ENCODE results near the gene TRIM26. TPM values are rescaled to one million over a fixed set of nuclear protein-coding genes. Genes with fewer than 3 reads are reported as not detected.
"Not testable (repeated sequence)": the region's sequence is repeated elsewhere in the genome, so short reads cannot be mapped to it uniquely, and the experiment has no call there.

The TRIM26 gene
- total RNA-seq, 1 donor from 2014 or later: 45.6 TPM

DNA sequence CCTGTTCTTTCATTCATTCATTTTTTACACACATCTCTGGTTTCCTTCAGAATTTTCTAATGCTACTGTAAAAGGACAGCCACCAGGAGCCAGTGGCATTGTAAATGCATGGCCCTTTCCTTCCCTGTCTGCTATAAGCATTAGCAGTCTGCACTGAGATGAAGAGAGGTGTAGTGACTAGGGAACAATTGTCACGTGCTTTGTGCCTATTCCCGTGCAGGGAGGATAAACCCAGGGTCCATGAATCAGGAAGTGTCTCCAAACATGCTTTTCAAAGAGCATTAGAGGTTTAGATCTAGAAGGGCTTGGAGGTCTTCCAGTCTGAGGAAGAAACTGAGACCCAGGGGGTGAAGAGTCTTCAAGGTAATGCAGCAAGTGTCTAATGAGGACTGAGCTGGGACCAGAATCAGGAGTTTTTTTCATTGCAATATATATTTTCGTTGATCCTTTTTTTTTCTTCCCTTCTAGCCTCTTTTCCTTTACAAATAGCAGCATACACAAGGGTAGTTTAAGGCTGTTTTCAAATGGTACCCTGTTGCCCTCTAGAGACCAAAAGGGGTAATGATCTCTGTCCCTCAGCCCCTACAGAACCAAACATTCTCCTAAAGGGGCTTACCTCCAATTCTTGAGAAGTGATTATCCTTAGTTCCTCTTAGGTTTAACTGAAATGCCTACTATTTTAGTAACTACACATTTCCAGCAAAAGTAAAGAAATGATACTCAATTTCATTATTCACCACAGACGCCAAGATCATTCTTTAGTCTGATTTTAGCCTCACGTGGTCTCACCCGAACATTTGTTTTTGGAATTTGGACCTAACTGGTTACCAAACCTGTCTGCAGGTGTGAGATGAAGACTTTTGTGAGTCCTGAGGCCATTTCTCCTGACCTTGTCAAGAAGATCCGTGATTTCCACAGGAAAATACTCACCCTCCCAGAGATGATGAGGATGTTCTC, 43.3 kb downstream of the TRIM26 start:
- peak; percentile 58 for DNase-seq (ENCODE audit: low read depth)

DNA sequence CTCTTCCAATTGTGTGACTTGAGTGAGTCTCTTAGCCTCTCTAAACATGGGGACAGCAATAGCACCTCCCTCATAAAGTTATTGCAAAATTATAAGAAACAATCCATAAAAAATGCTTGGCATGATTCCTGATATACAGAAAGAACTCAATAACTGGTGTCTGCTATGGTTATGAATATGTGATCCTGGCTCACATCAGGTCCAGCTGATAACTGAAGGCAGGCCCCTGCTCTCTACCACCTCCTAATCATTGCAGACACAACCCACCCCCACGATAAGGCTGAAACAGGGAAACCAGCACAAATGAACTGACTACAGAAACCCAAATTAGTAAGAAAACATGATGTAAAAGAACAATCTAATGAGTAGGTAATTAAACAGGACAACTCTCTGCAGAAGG, 44.5 kb downstream of the TRIM26 start:
- no peak for DNase-seq (ENCODE audit: low read depth)

DNA sequence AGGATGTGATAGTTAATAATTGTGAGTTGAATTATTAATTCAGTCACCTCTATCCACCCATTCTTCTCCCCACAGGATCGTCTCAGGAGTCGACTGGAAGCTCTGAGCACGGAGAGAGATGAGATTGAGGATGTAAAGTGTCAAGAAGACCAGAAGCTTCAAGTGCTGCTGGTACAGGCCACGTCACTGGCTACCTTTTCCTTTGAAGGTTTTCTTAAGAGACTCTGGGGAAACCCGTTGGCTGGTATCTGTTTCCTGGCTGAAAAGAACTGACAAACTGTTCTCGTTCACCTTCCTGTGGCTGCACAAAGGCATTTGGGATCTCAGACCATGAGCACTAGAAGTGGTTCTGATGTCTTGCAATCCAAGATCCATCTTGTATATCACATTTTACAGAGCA, 46.1 kb downstream of the TRIM26 start:
- no peak for DNase-seq (ENCODE audit: low read depth)

DNA sequence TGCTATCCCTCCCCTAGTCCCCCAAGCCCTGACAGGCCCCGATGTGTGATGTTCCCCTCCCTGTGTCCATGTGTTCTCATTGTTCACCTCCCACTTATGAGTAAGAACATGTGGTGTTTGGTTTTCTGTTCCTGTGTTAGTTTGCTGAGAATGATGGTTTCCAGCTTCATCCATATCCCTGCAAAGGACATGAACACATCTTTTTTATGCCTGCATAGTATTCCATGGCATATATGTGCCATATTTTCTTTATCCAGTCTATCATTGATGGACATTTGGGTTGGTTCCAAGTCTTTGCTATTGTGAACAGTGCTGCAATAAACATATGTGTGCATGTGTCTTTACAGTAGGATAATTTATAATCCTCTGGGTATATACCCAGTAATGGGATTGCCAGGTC, 48.0 kb downstream of the TRIM26 start:
- DNase-seq (ENCODE audit: low read depth): not testable (repeated sequence)

DNA sequence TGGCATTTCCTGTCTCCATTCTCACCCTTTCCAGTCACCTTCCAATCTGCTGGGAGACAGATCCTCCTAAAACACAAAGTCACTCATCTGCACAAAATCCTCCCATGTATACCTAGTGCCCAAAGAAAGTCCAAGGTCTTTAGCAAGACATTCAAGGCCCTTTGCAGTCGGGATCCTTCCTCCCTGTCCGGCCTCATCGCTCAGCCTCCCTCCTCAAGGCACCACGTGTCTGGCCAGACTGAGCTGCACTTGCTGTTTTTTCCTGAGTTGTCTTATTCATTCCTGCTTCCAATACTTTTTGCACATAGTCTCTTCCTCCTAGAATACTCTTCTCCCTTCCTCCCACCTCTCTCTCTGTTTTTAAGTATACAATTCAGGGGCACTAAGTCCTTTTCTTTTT, 48.5 kb downstream of the TRIM26 start:
- DNase-seq (ENCODE audit: low read depth): no peak

DNA sequence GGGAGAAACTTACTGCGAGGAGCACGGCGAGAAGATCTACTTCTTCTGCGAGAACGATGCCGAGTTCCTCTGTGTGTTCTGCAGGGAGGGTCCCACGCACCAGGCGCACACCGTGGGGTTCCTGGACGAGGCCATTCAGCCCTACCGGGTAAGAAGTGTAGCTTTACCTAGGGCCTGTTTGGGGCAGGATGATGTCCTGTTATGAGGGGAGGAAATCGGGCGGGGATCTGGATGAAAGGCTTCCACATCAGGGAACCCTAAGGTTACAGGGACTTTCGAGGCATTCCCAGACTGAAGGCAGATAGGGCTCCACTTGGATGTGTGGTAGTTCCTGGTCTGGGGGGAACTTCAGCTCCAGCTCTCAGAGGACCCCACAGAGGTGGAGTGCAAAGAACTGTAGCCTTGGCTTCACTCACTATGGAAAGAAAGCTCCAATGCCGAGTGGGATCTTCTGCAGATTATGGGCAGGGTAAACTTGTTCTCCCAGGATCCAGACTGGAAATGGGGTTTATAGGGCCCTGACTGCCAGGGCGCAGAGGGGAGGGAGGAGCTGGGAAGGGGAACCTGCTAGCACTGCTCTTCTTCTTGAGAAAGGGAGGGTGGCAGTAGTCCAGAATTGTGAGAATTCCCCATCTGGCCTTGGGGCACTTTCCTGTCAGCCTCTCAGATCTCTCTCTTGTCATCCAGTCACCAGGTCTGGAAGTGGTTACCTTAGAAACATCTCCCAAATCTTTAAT, 49.1 kb downstream of the TRIM26 start:
- no peak for DNase-seq (ENCODE audit: low read depth)

DNA sequence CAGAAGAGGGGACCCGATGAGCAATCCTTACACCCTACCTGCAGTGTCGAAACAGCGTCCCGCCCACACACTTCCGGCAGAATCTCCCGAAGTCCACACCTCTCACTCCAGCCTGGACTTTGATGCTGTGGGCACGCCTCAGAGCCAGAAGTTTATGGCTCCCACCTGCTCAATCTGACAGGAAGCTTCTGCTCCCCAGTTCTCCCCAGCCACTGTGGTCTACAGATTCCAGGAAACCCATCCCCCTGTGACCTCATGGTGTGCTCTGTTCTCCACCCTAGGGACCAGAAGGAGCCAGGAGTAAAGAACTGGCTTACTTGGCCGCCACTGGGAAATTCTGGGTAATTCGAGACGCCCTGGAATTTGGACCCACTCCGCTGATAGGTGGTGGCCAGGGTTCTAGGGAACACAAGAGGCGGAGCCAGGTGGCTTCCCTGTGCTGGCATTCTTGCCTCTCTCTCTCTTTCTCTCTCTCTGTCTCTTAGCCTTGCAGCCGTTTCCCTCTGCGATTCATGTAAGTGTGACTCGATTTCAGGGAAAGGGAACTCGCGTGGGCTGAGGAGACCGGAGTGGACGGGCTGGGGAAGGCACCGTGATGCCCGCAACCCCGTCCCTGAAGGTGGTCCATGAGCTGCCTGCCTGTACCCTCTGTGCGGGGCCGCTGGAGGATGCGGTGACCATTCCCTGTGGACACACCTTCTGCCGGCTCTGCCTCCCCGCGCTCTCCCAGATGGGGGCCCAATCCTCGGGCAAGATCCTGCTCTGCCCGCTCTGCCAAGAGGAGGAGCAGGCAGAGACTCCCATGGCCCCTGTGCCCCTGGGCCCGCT, 49.9 kb downstream of the TRIM26 start, which contains the start of gene TRIM15:
TSS of gene TRIM15 (plus strand) at position 457 of the 828 bp plus-strand sequence. CDS start at position 596, 139 bp downstream.
- peak; percentile 42 for DNase-seq (ENCODE audit: low read depth)

DNA sequence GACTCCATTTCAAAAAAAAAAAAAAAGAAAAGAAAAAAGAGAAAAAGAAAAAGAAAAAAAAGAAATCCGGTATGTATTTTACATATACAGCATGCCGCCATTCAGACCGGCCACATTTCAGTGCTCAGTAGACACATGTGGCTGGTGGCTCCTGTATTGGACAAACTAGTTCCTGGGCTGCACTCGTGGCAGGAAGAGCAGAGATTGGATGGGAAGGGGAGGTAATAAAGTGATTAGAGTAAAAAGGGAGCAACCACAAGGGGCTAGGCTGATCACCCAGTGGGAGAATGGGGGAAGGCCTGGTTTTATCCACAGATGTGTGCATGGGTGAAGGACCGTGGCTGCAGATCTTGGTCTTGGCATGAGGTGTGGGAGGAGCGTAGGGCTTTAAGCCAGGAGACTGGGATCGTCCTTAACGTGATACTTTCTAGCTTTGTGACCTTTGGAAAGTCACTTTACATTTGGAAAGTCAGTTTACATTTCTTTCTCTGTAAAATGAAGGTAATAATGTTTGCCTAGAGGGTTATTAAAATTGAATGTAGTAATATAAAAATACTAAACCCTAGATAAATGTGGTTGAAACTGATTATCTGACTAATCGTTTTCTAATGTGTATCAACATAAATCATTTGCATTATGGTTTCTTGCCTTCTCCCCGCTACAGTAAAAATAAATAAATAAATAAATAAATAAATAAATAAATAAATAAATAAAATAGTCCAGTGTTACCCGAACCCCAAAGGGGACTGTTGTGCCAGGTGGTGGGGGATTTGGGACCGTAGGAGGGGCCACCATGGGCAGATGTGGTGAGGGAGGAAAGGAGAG, 50.7 kb downstream of the TRIM26 start:
- DNase-seq (ENCODE audit: low read depth): no peak

DNA sequence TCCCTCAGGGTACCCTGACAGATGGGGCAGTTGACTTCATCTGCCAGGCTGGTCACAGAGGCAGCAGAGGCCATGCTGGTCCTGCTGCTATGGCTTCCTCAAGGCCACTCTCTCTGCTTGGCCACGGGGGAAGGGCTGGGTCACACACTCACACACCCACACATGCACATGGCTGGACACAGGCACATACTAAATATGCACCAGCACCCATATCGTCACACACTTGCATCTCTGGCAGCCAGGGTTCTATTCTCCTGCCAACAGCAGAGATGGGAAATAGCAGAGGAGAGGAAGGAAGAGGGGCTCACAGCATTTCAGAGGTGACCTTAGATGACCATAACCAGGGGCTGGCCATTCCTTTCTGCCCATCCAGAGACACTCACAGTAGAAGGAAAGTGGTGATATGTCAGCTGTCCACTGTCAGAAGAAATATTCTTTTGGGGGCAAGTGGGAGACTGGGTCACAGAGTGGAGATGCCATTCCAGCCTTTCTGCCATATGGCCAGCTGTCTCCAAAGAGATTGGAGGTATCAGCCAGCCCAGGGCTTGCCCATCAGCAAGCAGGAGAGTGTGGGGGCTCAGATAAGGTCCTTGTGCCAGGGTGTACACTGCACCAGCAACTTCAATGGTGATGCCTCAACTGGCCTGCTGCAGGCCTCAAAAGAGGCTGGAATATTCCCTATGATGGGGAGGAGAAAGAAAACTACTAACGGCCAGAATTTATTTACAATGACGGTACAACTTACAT, 52.2 kb downstream of the TRIM26 start, which contains the start of gene TRIM10:
TSS of gene TRIM10 (minus strand) at position 427 of the 747 bp plus-strand sequence. CDS start at position 74, 353 bp downstream.
- no peak for DNase-seq (ENCODE audit: low read depth)

DNA sequence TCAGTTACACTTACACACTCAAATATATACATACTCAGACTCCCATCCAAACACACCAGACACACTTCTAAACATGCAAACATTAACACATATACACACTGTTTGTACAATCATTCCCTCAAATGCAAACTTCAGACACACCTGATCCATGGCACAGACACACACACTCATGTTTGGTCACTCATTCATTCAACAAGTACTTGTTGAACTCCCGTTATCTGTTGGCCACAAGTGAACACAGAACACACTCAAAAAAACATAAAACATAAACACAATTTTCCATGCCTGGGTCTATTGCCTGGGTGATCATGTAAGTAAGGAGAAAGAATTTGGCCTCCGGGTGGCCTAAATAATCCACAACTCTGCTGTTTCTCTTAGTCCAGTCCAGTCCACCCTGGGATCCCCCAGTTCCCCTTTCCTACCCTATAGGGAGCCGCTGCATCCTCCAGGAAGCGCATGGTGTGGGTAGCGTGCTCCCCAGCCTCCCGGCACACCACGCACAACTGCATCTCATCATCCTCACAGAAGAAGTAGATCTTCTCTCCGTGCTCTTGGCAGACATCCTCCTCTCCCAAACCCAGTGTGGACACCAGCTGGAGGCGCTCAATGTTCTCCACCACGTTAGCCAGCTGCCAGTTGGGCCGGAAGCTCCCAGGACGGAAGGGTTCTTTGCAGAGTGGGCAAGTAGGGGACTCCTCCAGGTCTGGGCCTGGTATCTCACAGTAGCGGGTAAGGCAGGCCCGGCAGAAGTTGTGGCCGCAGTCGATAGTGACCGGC, 53.0 kb downstream of the TRIM26 start:
- no peak for DNase-seq (ENCODE audit: low read depth)

DNA sequence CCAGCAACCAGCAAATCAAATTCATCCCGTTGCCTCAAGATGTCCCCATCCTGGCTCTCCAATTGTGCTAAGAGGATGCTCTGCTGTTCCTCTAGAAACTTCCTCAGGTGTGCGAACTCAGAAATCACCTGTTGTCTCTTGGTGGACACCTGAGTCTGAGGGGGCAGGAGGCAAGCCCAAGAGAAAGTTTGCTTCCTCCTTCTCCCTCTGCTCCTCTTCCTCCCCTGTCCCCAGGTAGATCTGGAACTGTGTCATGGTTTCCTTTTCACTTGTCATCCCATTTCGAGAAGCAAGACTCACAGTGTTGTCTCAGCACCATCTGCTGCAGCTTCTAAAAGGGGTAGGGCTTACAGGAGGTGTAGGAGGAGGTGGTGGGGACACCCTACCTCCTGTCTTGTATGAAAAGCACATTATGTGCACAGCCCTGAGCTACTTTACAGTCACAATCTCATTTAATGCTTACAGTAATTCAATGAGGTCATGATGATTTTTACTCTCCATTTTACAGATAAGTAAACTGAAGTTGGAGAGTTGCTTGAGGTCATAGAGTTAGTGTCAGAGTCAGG, 54.6 kb downstream of the TRIM26 start:
- DNase-seq (ENCODE audit: low read depth): no peak

DNA sequence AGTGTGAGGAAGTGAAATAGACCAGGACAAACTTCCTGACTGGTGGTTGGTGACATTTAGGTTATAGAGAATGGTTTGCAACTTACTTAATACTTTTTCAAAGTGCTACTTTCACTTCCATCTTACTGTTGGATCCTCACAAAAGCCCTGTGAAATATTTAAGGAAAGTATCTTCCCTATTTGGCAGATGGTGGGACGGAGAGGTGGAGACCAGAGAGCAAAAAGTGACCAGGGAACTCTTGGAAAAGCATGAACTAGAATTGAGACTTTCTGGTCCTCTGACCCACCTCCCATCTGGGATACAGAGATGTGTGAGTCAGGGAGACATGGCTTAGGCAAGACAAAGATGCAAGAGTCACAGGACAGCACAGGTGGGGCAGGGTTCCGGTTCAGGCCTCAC, 55.2 kb downstream of the TRIM26 start:
- no peak for DNase-seq (ENCODE audit: low read depth)

DNA sequence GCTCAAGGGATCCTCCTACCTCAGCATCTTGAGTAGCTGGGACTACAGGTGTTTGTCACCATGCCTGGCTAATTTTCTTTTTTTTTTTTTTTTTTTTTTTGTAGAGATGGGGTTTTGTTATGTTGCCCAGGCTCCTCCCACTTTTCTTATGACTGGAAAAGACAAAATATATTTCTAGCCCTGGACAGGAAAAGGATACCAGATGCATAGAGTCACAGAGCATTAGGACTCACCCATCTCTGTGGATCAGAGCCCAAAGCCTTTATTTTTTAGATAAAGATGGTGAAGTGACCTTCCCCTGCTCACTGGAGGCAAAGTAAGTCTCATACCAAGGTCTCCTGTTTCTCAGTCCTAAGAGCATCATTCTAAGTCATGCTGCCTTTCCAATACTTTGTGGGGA, 55.6 kb downstream of the TRIM26 start:
- DNase-seq (ENCODE audit: low read depth): no peak

DNA sequence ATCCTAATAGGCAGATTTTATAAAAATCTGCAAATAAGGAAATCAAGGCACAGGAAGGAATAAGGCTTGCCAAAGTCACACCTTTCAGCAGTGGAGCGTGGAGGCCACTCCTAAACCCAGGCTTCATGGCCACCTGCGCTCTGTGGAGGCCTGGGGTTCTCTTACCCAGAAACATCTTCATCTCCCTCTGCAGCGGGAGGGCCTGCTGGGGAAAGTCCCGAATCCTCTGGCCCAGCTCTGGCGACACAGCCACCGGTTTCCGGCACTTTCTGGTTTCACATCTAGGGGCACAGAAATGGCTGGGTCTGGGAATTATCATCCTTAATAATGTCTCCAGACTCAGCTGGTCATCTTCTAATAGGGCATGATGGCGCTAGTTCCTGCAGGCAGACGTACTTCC, 56.4 kb downstream of the TRIM26 start:
- DNase-seq (ENCODE audit: low read depth): no peak

DNA sequence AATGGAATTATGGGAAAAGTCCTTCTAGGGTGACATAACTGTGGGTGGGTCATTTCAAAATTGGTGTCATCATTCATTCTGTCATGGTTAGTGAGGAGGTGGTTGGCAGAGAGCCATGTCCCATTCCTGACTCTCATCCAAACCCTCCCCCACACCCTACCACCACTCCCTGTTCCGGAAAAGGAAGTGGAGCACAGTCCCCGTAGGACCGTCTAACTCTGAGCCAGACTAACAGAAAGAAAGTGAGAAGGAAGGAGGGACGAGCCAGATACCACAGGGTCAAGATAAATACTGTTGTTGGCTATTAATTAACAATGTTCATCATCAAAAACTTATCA, 57.0 kb downstream of the TRIM26 start:
- DNase-seq (ENCODE audit: low read depth): peak; percentile 78

DNA sequence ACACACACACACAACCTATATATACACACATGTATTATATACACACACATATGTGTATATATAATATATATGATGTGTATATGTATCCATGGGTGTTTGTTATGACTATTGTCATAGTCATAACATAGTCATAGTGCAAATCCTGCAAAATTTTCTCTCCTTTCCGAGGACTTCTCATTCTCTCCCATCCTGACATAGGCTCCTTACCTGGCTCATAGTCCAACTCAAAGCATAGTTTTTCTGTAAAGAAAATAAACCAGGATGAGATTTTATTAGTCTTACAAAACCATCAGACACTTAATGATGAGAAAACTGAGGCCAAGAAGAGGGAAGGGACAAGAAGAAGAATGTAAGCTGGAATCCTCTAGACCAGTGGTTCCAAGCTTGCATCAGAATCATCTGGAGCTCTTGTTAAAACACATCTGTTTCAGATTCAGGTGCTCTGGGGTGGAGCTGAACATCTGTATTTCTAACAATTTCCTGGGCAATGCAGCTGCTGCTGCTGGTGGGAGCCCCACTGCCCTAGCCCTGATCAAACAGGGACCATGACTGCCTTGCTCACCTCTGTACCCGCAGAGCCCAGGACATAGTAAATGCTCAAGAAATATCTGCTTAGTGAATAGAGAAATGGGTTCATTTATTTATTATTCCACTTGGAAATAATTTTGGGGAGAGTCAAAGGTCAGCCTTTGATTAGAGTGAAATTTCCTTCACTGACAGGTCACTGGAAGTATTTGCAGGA, 57.5 kb downstream of the TRIM26 start:
- no peak for DNase-seq (ENCODE audit: low read depth)

DNA sequence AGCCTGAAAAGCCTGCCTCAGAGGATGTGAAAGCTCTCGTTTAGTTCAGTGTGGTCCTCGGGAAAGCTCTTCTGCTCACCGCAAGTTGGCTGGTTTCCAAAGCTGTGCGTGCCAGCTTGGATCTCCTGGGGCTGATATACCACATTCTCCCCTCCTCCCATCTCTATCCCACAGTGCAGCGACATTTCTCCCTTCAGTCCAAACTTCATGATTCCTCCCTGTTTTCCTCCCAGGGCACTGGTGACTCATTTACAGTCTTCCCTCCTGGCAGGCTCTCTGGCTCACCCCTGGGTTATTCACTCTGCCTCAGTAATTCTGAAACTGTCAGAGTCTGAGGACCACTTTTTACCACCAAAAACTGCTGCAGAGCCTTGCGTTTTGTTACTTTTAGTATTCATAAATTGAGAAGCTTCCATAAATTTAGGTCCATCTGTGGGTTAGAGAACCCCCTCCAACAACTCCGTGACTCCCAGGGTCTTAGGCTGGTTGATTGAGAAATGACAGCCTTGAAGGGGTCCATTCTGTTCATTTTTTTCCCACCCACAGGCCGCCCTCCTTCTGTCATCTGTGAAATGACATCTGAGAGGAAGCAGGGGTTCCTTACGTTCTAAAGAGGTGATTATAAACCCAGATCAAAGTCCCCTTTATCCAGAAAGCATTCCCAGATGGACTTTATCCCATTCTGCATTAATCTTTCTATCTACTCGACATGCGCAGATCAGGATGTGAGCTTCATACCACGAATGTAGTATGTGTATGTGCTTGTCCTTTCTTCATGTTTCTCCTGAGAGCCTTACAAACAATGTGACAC, 58.3 kb downstream of the TRIM26 start:
- peak; percentile 94 for DNase-seq (ENCODE audit: low read depth)

DNA sequence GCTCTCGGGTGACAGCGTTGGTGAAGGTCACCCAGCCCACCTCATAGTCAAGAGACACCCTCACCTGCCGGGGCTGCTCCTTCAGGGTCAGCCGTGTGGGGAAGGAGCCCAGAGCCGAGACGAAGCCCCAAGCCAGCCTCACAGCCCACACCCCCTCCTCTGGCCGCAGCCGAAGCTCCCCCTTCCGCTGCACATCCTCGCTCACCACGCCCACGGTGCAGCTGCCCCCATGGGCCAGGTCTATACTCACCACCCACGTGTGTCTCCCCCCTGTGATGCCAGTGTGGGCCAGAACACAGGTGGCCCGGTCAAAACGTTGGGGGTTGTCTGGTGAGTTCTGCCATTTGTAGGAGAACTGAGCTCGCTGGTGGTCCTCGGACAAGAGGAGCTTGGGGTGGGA, 59.1 kb downstream of the TRIM26 start:
- no peak for DNase-seq (ENCODE audit: low read depth)
